IPS-11a (cell line): Measurements from ENCODE around the gene FHIT.
"Not testable (repeated sequence)": the region's sequence is repeated elsewhere in the genome, so short reads cannot be mapped to it uniquely, and the experiment has no call there.

Experiments
- H3K4me3 ChIP-seq: one replicate; pipeline ENCODE4 v1.5.1; 2013; ENCODE audit warnings: low read depth, low read length, control low read depth

Gene FHIT

DNA sequence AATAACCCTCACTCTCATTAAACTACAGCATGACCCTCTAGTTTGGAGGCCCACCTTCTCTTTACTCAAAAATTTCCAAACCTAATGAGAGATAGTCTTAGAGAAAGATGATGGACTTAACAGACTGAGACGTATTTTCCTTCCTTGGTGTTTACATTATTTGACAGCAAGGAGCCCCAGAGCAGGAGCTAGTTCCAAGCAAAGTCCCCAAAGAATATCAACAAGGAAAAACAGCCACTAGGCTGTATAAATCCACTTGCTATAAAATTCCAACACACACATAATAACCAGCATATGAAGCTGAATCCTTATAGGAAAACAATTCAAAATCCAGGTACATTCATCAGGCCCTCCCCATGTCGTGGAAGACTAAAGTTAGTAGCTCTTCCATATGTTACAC is 660.0 kb downstream of the FHIT start:
- H3K4me3 ChIP-seq, result no peak overlapping the region

DNA sequence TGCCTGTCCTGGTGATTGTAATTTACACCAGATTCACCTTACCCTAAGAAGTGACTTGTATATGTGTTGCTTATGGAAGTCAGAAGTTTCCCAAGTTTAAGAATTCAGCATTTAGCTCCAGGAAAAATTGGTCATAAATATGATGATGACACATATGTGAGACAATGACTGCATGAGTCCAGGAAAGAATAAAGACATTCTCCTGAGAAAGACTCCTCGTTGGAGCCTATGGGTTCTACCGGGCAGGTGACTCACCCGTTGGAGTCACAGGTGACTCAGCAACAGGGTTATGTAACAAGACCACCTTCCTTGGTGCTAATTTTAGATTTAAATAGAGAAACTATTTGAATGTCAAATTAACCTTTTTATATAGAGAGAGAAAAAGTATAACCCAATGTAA is 662.4 kb downstream of the FHIT start:
- no peak overlapping the region for H3K4me3 ChIP-seq

DNA sequence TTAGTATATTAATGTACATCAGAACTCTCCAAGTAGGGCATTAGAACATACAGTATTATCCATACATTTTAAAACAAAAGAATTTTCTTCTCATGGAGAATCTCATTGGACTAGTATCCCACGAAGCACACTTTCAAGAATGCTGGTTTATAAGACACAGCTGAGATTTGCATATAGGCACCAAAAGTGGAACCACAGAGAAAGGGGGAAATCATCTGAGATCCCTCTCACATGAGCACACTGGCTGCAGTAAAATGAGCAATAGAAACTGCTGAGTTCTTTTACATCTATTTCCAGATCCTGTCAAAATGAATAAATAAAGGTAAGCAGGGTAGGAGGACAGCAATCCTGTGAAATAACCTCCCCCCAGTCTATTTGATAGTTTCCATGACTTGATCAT is 665.3 kb downstream of the FHIT start:
- no peak overlapping the region for H3K4me3 ChIP-seq

DNA sequence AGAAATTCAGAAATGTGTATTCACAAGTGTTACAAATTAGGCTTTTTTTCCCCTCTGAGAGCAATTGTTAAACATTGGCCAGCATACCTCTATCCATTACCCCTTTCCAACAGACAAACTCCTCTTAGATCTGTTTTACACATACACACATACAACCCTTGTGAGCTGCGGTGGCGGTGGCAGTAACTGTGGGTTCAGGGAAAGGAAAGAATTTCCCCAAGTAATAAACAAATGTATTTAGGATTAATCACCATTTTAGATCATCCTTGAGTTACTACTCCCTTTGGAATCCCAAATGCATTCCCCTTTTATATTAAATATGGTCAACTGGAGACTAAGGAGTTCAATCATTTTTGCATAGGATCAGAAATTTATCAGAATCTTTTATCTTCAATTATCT is 667.0 kb downstream of the FHIT start:
- no peak overlapping the region for H3K4me3 ChIP-seq

DNA sequence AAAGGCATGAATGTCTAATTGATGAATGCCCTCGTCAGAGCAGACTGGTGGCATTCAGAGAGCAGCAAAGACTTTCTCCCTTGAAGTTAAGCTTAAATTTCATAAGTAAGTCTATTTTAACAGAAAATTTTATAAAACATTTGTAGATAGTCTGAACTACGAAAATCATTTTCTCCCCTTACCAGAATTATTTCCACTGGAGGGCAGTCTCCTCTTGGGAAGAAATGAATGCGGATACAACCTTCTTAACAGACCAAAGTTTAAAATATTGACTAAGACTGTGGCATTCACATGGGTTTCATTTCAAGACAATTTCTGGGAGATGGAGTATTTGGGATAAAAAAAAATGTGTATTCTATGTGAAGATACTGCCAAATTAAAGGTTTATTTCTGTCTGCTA is 669.0 kb downstream of the FHIT start:
- H3K4me3 ChIP-seq, result no peak overlapping the region

DNA sequence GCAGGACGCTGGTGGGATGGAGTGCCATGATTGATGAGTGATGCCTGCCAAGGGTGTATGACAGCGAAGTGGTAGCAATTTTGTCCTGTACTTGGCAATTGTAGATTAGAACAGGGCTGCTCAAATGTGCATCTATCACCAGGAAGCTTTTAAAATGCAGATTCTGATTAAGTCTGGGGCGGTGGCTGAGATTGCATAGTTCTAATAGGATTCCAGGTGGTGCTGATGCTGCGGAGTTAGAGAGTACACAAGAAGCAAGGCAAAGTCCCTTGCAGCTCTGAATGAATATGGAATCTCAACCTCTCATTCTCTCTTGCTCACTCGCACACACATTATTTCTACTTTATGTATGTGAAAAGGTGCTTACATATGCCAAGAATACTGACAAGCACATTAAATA is 670.4 kb downstream of the FHIT start:
- no peak overlapping the region for H3K4me3 ChIP-seq

DNA sequence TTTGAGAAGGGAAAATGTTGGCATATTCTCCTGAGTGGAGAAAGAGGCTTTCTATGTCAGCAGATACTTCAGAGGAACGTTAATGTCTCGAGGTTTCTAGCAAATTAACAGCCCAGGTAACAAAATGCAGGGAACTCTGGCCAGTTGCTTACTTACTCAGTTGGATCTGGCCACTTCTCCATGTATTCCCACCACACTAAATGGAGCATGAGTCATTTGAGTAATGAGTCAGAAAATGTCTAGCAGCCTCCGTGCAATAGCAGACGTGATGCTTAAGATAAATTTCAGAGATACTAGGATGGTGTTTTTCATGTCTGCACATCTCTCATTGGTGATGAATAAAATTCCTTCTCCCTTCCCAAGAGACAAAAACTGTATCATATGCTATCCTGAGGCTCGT is 671.5 kb downstream of the FHIT start:
- H3K4me3 ChIP-seq, result no peak overlapping the region

DNA sequence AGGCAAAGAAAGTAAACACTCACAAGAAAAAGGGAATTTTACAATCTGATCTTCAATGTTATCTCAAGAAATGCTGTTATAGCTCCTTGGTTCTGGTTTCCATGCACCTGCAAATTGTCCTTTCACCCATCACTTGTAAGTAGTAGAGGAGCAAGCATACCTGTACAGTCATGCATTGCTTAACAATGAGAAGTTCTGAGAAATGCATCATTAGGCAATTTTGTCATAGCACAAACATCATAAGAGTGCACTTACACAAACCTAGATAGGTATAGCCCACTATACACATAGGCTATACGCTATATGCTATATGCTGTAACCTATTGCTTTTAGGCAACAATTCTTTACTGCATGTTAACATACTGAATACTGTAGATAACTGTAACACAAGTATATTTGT is 672.3 kb downstream of the FHIT start:
- H3K4me3 ChIP-seq, result no peak overlapping the region

DNA sequence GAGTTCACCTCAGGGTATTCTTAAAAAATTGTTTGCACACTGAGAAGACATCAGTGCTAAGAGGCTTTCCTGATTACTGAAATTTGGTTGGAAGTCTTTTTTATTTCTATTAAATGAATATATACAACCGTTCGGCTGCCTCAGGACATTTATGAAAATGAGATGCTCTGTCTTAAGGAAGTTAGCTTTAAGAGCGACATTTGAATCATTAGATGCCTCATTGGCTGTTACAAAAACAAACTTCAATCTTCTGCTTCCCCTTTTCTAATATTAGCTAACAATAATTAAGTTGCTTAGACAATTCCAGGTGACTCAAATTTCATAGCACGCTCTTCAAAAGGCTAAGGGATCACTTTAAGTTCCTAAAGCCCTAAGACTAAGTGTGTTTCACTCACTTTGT is 673.7 kb downstream of the FHIT start:
- no peak overlapping the region for H3K4me3 ChIP-seq

DNA sequence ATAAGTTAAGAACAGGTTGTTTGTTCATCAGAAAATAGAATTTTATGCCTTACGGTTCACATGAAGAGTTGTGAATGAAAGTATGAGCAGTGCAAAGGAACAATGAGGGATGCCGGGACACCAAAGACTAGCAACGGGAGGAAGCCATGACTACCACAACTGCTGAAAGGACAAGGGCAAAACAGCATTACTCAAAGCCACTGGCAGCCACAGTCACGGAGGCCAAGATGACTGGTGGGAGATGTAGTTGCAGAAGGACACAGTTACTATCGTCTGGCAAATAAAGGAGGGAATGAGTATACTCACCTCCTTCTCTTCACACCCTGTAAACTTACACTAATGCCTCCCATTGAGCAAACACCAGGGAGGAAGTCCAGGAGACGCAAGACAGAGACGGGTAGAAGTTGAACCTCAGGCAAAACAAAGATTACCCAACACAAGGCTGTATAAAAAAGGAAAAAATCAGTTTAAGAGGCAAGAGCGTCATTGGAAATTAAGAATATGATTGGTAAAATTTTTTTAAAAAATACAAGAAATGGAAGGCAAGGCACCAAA is 675.5 kb downstream of the FHIT start:
- H3K4me3 ChIP-seq, result no peak overlapping the region

DNA sequence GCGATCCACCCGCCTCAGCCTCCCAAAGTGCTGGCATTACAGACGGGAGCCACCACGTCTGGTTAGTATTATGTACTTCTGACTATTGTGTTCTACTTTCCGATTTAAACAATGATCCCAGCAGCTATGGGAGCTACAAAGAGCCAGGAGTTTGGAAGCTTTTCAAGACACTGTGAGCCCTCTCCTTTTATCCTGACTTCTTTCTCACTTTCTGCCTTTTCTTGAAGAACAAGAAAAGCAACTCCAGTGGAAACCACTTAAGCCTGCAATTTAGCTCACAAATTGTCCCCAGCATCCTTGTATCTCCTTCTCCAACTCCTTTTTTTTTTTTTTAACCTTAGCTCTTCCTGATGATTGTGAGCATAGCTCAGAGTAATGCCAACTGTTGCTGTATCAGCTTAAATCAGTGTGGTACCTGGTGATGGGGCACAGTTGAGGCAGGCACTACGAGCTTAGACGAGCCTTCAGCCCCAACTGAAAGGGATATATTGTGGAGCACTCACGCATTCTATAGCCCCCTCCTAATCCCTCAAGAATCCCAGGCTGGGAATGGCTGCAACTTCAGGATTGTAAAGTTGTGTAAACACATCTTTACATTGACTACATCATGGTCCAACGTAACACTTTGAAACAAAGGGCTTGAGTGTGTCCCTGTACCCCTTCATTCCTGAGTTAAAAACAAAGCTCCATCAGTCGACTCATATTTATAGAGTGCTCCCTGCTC is 677.0 kb downstream of the FHIT start:
- H3K4me3 ChIP-seq, result no peak overlapping the region

DNA sequence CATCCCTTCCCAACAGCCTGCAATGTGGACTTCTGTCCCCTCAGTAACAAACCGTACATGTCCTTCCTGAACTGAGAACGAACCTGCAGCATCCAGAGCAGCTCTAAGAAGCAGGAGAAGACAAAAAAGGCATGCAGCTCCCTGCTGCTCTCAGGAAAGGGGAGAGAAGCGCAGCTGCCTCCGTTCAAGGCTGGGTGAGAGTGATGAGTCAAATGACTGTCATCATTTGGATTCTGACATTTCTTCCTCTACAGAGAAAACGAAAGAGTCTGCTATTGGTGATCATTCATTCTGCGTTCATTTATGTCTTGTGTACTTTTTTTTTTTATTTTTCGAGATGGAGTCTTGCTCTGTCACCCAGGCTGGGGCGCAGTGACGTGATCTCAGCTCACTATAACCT is 677.8 kb downstream of the FHIT start:
- H3K4me3 ChIP-seq, result no peak overlapping the region

DNA sequence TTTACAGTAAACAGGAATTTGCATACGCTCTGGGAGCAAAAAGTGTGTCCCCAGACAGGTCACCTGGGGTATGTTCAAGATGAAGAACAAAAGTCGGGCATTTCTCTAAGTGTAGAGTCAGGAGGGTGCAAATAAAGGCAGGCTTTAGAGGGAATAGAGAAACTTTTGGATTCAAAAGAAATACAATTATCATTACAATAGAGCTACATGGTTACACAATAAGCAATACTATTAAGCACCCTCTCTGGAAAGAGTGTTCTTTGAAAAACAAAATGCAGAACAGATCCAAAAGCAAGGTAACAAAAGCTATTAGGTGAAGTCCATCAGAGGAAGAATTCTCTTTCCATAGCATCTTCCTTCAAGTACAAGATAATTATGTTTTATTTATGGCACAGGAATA is 679.7 kb downstream of the FHIT start:
- no peak overlapping the region for H3K4me3 ChIP-seq

DNA sequence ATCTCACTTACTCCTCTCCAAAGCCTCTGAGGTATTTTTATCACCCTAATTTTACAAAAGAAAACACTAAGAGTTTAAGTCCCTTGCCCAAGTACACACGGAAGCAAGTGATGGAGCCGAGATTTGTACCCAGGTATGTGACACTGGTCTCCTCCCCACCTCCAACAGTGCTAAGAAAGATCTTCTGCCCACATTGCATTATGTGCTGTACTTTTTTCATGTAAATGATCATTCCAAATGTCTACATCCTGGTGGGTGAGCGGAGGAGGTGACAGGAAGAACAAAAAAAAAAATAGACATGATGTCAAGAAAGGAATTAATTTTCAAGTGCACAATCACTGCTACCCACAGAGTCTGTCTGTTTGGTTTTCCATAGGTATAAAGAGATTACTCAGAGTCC is 694.1 kb downstream of the FHIT start:
- H3K4me3 ChIP-seq, result no peak overlapping the region

DNA sequence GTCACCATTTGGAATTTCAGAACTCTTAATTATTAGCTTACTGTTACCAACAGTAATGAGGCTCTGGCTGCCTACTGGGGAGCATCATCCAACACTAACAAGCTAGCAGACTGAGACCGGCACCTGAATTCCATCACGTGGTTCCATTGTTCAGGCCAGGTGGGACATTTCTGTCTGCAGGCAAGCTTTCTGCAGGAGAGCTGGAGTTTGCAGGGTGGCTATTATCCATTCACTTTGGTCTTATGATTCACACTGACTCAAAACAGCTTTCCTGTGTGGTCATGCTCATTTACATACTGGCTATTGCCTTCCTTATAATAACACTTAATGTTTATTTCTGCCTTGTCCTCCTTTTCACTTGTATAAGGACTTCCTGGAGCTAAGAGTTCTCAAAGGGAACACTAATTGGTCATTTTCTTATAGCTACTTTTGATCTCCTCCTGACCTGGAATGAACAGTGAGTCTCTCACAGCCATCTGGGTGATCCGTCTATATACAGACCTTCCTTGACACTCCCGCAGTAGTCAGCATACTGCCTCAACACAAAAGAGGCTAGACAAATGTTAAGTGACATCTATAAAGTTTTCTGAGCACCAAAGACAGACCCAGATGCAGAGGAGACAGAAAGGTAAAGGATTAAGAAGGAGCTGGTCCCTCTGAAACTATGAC is 695.4 kb downstream of the FHIT start:
- no peak overlapping the region for H3K4me3 ChIP-seq

DNA sequence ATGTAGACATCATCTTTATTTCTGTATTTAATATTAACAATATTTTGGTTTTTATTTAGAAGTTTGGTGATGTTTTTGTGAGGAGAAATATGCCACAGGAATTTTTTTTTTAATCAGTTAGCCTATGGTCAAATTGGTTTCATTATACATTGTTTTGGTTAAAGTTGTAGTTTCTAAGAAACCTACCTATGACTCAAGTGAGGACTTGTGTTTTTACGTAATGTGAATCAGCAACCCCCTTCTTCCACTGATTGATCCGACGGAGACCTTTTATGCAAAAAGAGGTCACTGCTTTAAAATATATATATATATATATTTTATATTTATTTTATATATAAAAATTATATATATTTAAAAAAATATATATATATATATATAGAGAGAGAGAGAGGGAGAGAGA is 698.1 kb downstream of the FHIT start:
- H3K4me3 ChIP-seq, result no peak overlapping the region

DNA sequence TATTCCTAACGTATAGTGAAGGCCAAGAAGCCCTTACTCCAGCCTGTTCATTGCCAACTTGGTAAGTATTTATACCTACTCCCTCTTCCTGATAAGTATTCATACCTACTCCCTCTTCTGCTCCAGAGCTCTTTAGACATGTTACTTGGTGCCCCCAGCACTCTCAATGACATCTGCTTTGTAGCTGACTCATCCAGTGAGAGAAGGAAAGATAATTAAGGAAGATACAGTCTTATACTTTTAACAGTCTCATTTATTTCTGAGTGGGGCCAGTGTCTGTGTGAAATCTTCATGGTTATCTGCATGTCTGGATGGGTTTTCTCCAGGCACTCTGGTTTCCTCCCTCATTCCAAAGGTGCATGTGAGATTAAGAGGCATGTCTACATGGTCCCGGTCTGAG is 698.7 kb downstream of the FHIT start:
- no peak overlapping the region for H3K4me3 ChIP-seq

DNA sequence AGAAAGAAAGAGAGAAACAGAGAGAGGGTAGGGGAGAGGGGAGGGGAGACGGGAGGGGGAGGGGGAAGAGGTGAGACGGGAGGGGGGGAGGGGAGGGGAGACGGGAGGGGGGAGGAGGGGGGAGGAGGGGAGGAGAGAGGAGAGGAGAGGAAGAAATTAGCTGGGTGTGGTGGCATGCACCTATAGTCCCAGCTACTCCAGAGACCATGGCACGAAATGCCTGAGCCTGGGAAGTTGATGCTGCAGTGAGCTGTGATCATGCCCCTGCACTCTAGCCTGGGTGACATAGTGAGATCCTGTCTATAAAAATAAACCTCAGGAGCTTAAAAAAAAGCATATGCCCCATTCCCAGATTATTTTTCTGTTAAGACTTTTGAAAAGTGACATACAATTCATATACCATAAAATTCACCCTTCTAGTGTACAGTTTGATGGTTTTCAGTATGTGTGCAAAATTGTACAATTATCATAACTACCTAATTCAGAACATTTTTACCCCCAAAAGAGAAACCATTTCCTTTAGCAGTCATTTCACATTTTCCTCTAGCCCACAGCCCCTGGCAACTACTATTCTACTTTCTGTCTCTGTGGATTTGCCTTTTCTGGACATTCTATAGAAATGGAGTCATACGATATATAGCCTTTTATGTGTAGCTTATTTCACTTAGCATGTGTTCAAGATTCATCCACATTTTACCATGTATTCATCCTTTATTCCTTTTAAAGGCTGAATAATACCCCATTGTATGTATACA is 699.6 kb downstream of the FHIT start:
- H3K4me3 ChIP-seq, result no peak overlapping the region

DNA sequence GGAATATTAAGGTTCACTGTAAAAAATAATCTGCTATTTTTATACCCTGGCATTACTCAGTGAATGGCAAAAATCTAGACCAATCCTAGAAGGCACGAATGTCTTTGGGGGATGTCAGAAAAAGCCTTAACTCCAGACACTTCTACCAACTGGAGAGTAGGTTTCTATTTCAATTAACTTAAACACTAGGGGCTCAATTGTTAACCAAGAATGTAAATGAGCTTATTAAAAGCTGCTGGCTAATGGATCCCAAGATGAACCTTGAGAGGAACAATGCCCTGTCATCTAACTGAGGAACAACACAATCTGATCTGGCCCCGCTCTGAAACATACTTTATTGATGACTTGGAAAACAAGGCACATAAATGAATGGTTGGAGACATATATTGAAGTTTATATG is 701.4 kb downstream of the FHIT start:
- H3K4me3 ChIP-seq, result no peak overlapping the region

DNA sequence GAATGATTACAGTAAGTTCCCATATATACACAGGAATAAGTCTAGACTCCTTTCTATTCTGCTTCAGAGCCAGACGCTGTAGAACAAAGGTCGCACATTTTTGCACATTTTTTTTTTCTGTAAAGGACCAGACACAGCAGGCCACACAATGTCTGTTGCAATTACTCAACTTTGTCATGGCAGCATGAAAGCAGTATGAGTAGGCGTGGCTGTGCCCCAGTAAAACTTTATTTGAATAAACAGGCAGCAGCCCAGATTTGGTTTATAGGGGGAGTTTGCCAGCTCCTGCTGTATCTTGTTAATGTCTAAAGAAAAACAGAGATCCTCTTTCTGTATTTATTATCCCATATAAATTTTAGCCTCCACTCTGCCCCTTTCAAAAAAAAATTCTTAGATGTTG is 708.3 kb downstream of the FHIT start:
- H3K4me3 ChIP-seq, result no peak overlapping the region

DNA sequence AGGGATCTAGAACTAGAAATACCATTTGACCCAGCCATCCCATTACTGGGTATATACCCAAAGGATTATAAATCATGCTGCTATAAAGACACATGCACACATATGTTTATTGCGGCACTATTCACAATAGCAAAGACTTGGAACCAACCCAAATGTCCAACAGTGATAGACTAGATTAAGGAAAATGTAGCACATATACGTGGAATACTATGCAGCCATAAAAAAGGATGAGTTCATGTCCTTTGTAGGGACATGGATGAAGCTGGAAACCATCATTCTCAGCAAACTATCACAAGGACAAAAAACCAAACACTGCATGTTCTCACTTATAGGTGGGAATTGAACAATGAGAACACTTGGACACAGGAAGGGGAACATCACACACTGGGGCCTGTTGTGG is 711.9 kb downstream of the FHIT start:
- not testable (repeated sequence) for H3K4me3 ChIP-seq

DNA sequence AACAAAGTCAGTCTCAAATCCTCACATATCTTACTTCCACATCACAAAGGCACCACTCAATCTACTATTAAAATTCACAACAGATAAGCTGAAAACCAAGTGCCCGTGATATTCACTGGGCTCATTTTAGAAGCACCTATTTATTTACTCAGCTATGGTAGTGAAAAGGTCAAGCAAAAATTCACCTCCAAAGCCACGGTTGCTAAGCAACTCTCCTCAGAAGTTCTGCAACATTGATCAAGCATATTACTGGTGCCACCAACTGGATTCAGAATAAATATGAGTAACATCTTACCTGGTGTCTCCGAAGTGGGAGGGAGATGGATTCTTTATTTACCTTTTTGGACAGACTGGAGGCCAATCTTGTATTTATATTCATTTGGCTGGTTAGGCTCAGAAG is 714.8 kb downstream of the FHIT start:
- H3K4me3 ChIP-seq, result no peak overlapping the region
